Mucosa of rectum (tissue), 2 donors: ENCODE data around the gene HLA-DMB.

Experiments used
- H3K27ac ChIP-seq, 2 donors: one replicate each; pipeline ENCODE4 v1.7.0; 2013; ENCODE audit warnings: inconsistent platforms in 2 of 2, low read depth in 2 of 2, low read length in 2 of 2
- H3K27me3 ChIP-seq, 2 donors: one replicate each; pipeline ENCODE4 v1.7.0; 2013; ENCODE audit warnings: low read length in 2 of 2; ENCODE audit not compliant: control insufficient read depth in 2 of 2, insufficient read depth in 2 of 2
- H3K36me3 ChIP-seq, 2 donors: one replicate each; pipeline ENCODE4 v1.7.0; 2013; ENCODE audit warnings: low read length in 2 of 2; ENCODE audit not compliant: control insufficient read depth in 2 of 2, insufficient read depth in 2 of 2
- H3K4me1 ChIP-seq, 2 donors: one replicate each; pipeline ENCODE4 v1.7.0; 2013; ENCODE audit warnings: low read length in 2 of 2, mild to moderate bottlenecking in 1 of 2; ENCODE audit not compliant: control insufficient read depth in 2 of 2, insufficient read depth in 2 of 2
- H3K4me3 ChIP-seq, 2 donors: one replicate each; pipeline ENCODE4 v1.7.0; 2013; ENCODE audit warnings: low read length in 2 of 2
- H3K9ac ChIP-seq, 2 donors: one replicate each; pipeline ENCODE4 v1.7.0; 2013; ENCODE audit warnings: low read length in 2 of 2, low read depth in 1 of 2, mild to moderate bottlenecking in 1 of 2
- H3K9me3 ChIP-seq, 2 donors: one replicate each; pipeline ENCODE4 v1.7.0; 2013; ENCODE audit warnings: low read length in 2 of 2; ENCODE audit not compliant: control insufficient read depth in 2 of 2
- donor health status: healthy.
- donor health status: Normal muscosa, but diverticular disease.

The HLA-DMB gene

DNA sequence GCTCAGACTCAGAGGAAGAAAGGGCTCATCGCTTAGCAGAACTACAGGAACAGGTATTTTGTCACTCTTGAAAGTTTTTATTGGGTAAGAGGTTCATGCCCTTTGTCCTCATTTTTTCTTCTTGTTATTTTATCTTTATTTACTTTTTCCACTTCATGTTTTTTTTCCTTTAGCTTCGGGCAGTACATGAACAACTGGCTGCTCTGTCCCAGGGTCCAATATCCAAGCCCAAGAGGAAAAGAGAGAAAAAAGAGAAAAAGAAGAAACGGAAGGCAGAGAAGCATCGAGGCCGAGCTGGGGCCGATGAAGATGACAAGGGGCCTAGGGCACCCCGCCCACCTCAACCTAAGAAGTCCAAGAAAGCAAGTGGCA is 37.1 kb upstream of the HLA-DMB start:
- Histone ChIP-seq H3K27me3 (no peaks in the 10 kb centered on the region), H3K36me3 (peaks cover 67 to 82% of the 10 kb centered on the region in 2 donors), H3K4me1 (peaks cover 50 to 54% of the 10 kb centered on the region in 2 donors), H3K4me3 (no peak overlapping the region), H3K27ac (no peak overlapping the region), H3K9ac (peak overlapping the region in 1 of 2 donors; percentile 10), H3K9me3 (no peaks in the 10 kb centered on the region)

DNA sequence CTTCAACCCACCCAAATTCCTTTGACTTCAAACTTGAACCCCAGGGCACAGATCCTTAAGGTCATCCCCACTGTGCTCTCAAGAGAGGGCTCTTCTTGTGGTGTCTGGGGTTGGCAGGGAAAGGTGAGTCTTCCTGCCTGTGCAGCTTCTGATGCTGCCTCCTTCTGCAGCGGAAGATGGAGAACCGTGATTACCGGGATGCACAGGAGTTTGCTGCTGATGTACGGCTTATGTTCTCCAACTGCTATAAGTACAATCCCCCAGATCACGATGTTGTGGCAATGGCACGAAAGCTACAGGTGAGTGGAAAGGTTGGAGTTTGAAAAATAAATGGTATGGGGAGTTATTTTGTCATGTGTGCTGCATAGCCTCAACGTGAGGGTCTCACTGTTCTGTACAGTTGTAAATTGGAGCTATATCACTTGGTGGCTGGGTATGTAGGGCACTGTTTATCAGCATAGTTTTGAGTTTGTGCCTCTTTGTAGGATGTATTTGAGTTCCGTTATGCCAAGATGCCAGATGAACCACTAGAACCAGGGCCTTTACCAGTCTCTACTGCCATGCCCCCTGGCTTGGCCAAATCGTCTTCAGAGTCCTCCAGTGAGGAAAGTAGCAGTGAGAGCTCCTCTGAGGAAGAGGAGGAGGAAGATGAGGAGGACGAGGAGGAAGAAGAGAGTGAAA is 36.6 kb upstream of the HLA-DMB start:
- H3K27me3 ChIP-seq = no peaks in the 10 kb centered on the region
- H3K4me1 ChIP-seq = peaks cover 49 to 50% of the 10 kb centered on the region in 2 donors
- H3K9me3 ChIP-seq = no peaks in the 10 kb centered on the region
- peaks cover 72 to 86% of the 10 kb centered on the region in 2 donors for H3K36me3 ChIP-seq
- H3K27ac ChIP-seq = no peak overlapping the region
- peak overlapping the region in 1 of 2 donors; percentile 42 for H3K4me3 ChIP-seq
- H3K9ac ChIP-seq = peak overlapping the region in 1 of 2 donors; percentile 10

DNA sequence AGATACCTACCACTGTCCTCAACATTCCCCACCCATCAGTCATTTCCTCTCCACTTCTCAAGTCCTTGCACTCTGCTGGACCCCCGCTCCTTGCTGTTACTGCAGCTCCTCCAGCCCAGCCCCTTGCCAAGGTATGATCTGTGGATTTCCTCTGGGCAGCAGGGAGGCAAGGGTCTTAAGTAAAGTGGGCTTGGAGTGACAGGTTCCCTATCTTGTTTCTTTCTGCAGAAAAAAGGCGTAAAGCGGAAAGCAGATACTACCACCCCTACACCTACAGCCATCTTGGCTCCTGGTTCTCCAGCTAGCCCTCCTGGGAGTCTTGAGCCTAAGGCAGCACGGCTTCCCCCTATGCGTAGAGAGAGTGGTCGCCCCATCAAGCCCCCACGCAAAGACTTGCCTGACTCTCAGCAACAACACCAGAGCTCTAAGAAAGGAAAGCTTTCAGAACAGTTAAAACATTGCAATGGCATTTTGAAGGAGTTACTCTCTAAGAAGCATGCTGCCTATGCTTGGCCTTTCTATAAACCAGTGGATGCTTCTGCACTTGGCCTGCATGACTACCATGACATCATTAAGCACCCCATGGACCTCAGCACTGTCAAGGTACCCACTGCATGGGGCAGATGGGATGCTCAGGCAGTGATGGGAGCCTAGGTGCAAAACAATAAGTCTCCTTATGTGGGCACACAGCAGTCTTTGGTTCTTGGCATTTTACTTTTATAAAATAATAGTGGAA is 35.7 kb upstream of the HLA-DMB start:
- Histone ChIP-seq H3K27me3 (no peaks in the 10 kb centered on the region), H3K9me3 (no peaks in the 10 kb centered on the region), H3K4me3 (peak overlapping the region; percentile 14 to 15), H3K36me3 (peaks cover 72 to 81% of the 10 kb centered on the region in 2 donors), H3K27ac (no peak overlapping the region), H3K4me1 (peaks cover 46 to 50% of the 10 kb centered on the region in 2 donors), H3K9ac (no peak overlapping the region)

DNA sequence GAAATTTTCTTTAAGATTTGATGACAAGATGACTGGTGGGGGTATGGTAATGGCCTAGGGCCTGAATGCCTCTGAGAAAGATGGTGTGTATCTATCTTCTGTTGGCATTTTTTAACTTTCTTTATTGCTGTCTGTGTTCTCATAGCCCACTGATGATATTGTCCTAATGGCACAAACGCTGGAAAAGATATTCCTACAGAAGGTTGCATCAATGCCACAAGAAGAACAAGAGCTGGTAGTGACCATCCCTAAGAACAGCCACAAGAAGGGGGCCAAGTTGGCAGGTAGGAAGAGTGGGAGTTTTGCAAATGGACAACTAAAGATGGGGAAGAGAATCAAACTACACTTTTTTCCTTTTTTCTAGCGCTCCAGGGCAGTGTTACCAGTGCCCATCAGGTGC is 35.1 kb upstream of the HLA-DMB start:
- Histone ChIP-seq H3K27ac (no peak overlapping the region), H3K4me1 (peaks cover 47 to 55% of the 10 kb centered on the region in 2 donors), H3K27me3 (no peaks in the 10 kb centered on the region), H3K9ac (peak overlapping the region in 1 of 2 donors; percentile 17), H3K36me3 (peaks cover 71 to 75% of the 10 kb centered on the region in 2 donors), H3K4me3 (peak overlapping the region in 1 of 2 donors; percentile 15), H3K9me3 (no peaks in the 10 kb centered on the region)

DNA sequence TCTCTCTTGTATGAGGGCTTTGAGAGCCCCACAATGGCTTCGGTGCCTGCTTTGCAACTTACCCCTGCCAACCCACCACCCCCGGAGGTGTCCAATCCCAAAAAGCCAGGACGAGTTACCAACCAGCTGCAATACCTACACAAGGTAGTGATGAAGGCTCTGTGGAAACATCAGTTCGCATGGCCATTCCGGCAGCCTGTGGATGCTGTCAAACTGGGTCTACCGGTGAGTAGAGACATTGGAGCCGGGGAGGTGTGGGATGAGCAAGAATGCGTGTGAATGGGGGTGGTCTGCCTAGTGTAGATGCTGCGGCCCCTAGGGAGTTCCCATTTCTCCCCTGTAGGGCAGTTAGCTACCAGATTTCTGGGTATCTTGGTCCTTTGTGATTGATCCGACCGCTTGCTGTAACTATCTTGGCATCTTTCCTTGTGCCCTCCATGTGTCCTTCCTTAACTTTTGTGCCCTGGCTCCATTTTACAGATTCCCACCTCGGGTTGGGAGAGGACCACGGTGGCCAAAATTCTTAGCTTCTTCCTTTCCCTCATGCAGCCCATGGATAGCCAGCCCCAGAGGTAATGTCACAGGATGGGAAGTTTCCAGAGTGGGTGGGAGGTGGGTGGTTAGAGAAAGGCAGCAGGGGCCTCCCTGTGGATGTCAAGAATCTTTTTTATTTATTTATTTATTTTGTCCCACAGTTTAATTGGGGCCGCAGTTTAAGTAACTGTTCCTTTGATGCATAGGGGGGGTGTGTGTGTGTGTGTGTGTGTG is 33.9 kb upstream of the HLA-DMB start:
- H3K36me3 ChIP-seq = peaks cover 59 to 63% of the 10 kb centered on the region in 2 donors
- H3K27ac ChIP-seq = no peak overlapping the region
- H3K4me3 ChIP-seq = peak overlapping the region; percentile 84 to 90

DNA sequence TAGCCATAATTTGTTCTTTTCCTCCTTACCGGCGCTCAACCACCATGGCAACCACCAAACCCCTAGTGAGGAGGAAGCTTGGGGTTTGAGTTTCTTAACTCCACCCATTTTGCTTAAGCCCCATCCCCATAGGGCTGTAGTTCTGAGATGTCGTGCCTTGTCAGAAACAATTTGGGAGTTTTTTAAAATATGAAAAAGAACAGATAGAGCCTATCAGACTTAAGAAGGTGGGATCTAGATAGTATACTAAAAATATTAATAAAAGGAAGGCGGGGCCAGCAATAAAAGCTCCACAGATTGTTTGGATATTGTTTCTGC is 33.1 kb upstream of the HLA-DMB start:
- no peaks in the 10 kb centered on the region for H3K27me3 ChIP-seq
- peaks cover 43 to 55% of the 10 kb centered on the region in 2 donors for H3K4me1 ChIP-seq
- H3K4me3 ChIP-seq = peak overlapping the region; percentile 84 to 90
- no peaks in the 10 kb centered on the region for H3K9me3 ChIP-seq
- peak overlapping the region in 1 of 2 donors; percentile 100 for H3K27ac ChIP-seq
- peaks cover 52 to 56% of the 10 kb centered on the region in 2 donors for H3K36me3 ChIP-seq
- H3K9ac ChIP-seq = peak overlapping the region; percentile 86 to 93

More for the DNA sequence above, 33.9 kb upstream of the HLA-DMB start:
- peak overlapping the region; percentile 69 to 93 for H3K9ac ChIP-seq
- H3K4me1 ChIP-seq = peaks cover 43 to 55% of the 10 kb centered on the region in 2 donors
- no peaks in the 10 kb centered on the region for H3K9me3 ChIP-seq
- H3K27me3 ChIP-seq = no peaks in the 10 kb centered on the region

DNA sequence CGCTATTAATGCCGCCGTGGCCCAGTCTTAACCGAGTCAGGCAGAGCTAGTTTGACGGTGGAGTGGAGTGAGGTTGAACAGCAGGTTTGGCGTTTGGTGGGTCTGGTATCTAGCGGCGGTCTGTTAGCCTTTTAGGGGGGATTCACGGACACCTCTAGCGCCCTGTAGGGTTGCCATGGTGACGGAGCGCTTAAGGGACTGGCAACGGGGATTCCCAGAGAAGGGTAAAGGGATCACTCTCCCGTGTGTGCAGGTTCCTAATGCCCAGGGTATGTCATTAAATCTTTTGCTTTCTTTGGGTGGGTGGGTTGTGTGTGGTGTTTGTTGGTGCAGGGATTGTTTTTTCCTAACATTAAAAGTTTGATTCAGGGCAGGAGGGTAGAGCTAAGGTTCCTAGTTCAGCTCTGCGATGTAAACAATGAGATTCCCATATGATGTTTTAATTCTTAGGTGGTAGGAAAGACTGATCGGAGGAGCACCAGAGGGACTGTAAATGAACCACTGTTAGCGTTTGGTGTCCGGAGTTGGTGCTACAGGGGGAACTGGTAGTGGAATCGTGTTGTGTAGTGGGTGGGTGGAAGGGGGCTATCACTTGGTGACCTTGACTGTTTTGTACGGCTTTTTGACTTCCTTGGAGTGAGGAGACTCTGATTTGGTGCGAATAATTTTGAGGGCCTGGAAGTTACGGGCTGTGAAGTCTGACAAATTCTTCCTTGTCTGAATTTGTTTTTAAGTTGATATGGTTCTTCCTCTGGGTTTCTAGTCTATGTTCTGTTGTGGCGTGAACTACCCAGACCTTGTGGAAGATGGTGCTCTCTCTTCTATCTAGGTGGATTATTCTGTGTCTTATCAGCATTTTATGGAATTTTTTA is 32.6 kb upstream of the HLA-DMB start:
- Histone ChIP-seq H3K4me1 (peaks cover 43 to 53% of the 10 kb centered on the region in 2 donors), H3K36me3 (peaks cover 48 to 50% of the 10 kb centered on the region in 2 donors), H3K27me3 (no peaks in the 10 kb centered on the region), H3K9ac (peak overlapping the region; percentile 86 to 93), H3K27ac (peak overlapping the region; percentile 85 to 100), H3K9me3 (no peaks in the 10 kb centered on the region), H3K4me3 (peak overlapping the region; percentile 84 to 90)

DNA sequence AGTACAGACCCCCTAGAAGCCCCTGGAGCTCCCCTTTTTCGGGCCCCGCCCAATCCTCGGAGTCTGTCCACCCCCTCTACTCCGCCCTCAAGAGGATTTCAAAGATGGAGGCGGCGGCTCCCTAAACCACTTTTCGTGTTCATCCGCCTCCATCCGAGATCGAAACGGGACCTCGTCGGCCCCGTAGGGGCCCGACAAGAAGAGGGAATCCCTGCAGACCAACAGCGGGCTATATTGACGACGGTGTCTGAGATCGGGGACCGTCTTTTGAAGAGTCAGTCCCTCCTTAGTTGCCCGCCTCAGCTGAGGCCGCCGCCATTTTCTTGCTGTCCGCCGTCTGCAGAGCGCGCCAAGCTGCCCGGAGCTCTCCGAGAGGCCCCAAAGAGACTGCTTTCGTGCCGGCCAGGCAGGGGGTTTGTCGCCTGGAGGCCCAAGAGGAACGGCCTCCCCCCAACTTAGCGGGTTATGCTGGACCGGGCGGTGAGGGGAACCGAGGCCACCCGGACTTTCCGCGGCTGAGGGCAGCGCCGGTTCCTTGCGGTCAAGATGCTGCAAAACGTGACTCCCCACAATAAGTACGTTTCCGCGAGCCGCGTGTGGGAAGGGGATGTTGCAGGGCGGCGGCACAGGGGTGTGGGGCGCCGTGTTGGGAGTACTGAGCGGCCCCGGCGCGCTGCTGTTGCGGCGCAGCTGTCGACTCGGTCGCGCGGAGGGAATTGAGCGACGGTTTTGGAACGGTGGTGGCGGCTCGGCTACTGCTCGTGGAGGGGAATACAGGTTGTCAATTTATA is 31.7 kb upstream of the HLA-DMB start:
- H3K27me3 ChIP-seq = no peaks in the 10 kb centered on the region
- H3K9ac ChIP-seq = peak overlapping the region; percentile 86 to 93
- peaks cover 40 to 42% of the 10 kb centered on the region in 2 donors for H3K36me3 ChIP-seq
- peak overlapping the region; percentile 85 to 100 for H3K27ac ChIP-seq
- H3K4me3 ChIP-seq = peak overlapping the region; percentile 84 to 90
- peaks cover 38 to 45% of the 10 kb centered on the region in 2 donors for H3K4me1 ChIP-seq
- no peaks in the 10 kb centered on the region for H3K9me3 ChIP-seq
